ENCODE results near the gene NUDT3.
"Not testable (repeated sequence)": the region's sequence is repeated elsewhere in the genome, so short reads cannot be mapped to it uniquely, and the experiment has no call there.

Gene NUDT3

DNA sequence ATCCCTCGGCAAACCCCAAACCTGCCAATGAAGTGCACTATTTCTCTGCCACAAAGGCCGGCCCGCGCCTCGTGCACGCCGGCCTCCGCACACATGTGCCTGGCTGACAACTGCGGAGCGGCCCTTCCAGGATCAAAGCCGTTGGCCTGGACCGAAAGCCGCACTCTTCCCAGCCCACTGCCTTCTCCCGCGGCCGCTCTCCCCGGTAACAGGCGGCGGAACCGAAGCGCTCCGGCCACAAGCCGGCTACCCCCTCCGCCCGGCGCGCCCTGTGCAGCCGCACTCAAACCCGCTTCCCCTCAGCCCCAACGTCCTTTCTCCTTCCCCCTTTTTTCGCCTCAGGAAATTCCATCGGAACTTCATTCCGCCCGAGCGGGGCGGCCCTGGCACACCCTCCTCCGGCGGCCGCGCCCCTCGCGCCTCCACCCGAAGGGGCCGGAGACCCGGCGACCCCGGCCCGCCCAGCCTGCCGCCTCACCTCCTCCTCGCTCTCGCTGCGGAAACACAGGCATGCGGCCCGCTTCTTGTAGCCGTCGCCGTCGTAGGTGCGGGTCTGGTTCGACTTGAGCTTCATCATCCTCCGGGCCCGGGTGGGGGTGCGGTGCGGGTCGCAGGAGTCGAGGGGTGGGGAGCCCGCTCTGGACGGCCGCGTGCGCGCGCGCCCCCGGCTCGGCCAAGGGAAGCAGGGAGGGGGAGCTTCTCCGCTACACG, 528 bp downstream of the NUDT3 start:
- no peak for FAIRE-seq

DNA sequence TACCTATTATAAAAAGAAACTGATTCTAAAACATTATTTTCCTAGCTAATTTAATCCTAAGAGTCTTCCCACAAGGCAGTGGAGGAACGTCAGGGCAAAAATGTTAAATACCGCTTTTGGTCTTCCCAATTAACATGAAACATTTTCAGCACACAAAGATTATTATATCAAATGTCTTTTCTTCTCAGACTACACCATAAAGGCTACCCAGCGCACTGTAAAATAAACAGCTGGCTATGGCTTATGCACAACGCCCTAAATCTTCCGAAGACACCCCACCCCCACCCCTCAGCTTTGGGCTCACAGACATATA, 1.0 kb downstream of the NUDT3 start:
- no peak for FAIRE-seq

DNA sequence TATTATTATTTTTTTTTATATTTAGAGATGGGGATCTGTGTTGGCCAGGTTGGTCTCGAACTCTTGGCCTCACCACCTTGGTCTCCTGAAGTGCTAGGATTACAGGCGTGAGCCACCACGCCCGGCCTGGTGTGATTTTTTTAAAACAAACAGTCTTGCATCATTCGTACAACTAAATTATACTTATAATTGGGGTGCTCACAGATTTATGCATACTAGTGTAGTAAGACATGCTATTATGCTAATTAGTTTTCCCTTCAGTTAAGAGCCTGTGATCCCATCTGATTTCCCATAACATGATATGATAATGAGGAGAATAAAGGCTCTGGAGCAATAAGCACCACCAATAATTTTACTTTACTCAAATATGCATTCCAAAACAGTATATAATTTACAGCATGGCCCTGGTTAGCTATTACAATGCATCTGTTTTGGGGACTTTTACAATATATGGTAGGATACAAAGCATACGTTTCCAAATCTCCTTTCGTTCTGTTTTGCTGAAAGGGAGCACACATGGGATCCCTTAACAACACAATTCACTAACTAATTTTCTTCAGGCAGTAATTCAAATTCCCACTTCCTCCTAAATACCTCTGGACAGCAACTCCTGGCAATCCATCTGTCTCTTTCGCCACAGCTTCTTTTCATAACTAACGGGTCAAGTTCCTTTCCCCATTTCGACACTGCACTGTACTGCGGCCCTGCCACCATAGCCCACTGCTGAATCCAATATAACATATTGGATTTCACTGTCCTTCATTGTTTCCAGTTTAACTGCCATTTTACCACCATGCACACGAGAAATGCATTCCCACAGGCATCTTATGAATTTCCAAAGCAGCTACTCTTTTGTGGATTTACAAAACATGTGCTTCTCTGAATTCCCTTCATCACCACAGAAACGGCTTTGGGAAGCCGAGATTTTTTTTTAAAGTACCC, 1.7 kb downstream of the NUDT3 start:
- FAIRE-seq: no peak

DNA sequence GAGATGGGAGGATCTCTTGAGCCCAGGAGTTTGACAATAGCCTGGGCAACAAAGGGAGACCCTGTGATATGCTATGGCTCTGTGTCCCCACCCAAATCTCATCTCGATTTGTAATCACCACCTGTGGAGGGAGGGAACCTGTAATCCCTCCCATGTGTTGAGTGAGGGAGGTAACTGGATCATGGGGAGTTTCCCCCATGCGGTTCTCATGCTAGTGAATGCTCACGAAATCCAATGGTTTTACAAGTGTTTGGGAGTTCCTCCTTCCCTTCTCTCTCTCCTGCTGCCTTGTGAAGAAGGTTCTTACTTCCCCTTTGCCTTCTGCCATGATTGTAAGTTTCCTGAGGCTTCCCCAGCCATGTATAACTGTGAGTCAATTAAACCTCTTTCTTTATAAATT, 3.4 kb downstream of the NUDT3 start:
- FAIRE-seq: no peak

DNA sequence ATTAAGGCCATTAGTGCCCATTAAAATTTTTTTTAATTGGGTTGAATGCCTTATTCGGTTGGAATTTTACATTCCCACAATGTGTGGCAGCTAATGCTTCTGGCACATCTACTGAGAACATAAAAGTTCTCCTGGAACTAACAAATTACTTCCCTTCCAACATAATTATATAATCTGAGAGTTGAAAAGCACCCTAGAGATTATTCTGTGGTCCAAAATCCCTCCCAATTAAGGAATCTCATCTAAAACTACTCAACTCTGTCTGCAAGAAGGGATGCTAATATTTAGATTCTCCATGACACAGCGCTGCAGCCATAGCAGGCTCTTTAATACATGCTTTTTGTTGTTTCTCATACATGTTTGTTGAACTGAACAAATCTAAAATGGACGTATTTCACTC, 4.0 kb downstream of the NUDT3 start:
- FAIRE-seq: no peak

DNA sequence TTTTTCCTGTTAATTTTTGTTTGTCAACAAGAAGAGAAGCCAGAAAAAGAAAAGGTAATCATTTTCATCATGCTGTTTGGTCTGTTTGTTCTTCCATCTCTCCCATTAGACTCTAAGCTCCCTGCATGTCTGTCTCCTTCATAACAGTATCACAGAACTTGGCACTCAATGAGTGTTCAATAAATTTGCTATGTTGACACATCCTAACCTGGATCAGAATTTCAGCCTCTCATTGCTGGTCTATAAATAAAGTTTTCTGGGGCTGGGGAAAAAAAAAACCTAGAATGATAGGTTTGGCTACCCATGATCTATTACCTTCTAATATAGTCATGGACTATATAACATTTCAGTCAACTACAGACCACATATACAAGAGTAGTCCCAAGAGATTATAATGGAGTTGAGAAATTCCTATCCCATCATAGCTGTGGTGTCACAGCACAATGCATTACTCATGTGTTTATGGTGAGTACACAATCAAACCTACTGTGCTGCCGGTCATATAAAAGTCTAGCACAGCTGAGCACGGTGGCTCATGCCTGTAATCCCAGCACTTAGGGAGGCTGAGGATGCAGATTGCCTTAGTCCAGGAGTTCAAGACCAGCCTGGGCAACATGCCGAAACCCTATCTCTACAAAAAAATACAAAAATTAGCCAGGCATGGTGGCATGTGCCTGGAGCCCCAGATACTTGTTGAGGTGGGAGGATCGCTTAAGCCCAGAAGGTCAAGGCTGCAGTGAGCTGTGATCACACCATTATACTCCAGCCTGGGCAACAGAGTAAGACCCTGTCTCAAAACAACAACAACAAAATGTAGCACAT, 5.9 kb downstream of the NUDT3 start:
- no peak for FAIRE-seq

DNA sequence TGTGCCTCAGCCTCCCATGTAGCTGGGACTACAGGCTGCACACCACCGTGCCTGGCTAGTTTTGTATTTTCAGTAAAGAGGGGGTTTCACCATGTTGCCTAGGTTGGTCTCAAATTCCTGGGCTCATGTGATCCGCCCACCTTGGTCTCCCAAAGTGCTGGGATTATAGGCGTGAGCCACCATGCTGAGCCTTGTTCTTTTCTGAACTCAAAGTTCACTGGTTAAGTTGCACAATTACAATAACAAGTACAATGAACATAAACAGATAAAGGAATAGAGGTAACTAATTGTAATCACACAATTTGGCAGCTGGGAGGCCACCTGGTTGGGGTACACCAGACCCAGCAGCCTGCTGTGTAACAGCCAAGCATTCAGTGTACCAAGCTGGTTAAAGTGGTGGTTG, 6.7 kb downstream of the NUDT3 start:
- no peak for FAIRE-seq

DNA sequence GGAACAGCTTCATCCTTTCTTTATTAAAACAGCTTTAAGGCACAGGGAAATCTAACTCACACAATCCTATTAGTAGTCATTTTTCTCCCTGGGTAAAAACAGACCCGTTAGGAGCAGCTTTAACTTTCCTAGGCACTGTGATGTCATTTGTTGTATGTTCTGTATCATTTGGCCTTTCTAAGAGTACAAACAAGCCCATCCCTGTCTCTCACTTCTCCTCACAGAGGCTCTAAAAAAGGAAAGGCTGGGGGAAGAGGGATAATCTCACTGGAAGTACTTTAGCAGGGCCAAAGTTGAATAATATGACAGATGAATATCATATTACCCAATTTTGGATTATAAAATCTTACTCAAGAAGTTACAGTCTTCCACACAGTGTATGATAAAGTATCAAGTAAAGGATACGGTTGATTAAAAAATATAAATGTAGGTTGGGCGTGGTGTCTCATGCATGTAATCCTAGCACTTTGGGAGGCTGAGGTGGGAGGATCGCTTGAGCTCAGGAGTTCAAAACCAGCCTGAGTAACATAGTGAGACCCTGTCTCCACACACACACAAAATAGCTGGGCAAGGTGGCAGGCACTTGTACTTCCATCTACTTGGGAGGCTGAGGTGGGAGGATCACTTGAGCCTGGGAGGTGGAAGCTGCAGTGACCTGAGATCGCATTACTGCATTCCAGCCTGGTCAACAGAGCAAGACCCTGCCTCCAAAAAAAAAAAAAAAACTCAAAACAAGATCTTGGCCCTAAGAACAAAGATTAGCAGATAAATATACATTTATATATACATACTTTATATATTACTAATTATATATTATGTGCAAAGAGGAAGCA, 7.9 kb downstream of the NUDT3 start:
- FAIRE-seq: no peak

DNA sequence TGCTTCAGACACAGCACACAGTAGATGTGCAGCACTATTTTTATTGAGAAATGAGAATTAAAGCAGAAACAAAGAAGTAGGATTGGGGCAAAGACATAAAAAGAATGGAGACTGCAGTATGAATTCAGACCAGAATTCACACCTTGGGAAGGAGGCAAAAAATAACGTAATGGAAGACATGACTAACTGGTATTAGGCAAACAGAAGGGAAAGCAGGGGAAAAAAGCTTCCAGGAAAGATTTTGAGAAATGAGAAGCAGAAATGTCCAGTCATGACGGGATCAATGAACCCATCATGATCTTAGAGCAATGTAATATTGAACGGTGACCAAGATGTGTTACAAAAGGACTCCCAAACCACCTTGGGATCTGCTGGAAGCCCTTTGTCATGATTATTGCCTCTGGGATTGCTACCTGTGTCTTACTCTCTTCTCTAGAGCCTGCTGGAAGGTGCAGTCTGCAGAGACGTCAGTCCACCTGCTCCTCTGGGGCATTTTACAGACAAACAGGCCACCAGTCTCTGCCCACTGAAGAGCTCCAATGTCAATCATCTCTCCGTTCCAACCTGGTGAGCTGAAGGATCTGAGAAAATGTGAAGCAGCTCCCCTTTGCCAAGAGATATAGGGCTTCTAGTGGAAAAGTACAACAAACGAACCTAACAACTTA, 8.7 kb downstream of the NUDT3 start:
- no peak for FAIRE-seq

DNA sequence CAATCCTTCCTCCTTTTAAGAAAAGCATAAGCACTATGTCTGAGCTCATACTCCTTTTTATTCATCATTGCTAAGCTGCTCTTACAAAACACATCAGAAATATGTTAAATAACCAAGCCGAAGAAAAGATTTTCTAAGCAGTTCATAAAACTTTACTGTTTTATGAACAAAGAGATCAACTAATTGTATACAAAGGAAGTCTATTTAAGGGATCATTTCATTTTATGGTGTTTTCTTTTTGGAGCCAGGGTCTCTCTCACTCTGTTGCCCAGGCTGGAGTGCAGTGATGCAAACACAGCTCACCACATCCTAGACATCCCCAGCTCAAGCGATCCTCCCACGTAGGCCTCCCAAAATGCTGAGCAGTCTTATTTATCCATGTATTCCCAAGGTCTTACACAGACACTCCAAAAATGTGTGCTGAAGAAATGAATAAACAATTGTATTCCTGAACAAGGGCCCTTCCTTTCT, 9.3 kb downstream of the NUDT3 start:
- FAIRE-seq: no peak

DNA sequence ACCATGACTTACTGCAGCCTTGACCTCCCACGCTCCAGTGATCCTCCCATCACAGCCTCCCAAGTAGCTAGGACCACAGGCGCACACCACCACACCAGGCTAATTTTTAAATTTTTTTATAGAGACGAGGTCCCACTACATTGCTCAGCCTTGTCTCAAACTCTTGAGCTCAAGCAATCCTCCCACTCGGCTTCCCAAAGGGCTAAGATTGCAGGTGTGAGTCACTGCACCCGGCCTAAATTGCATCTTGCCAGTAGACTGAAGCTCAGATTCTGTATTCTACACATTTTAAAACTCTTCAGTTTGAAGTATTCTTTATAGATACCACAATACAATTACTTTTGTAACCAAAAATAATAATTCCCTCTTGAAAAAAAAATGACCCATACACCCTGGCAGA, 11.4 kb downstream of the NUDT3 start:
- FAIRE-seq: no peak

DNA sequence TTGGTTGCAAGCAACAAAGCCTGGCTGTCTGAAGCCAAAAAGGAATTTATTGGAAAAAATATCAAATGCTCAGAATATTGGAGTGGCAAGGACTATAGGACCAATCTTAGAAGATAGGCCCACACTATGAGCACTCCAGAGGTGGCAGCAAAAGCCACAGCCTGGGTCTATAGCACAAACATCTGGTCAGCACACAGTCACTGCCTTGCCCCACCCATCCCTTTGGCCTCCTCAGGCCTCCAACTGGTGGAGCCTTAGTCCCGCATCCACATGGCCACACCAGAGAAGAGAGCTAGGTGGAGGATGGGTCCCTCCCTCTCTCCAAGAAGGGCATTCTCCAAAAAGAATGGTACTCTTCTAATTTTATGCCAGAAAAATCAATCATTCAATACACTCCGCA, 14.0 kb downstream of the NUDT3 start:
- no peak for FAIRE-seq

DNA sequence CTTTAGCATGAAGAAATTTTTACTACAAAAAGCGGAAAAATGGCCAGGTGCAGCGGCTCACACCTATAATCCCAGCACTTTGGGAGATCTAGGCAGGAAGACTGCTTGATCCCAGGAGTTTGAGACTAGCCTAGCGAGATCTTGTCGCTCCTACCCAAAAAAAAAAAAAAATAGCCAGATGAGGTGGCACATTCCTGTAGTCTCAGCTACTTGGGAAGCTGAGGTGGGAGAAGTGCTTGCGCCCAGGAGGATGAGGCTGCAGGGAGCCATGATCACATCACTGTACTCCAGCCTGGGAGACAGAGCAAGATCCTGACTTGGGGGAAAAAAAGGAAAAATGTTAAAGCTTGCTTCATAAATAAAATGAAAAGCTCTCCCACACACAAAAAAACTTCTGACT, 14.5 kb downstream of the NUDT3 start:
- FAIRE-seq: no peak

DNA sequence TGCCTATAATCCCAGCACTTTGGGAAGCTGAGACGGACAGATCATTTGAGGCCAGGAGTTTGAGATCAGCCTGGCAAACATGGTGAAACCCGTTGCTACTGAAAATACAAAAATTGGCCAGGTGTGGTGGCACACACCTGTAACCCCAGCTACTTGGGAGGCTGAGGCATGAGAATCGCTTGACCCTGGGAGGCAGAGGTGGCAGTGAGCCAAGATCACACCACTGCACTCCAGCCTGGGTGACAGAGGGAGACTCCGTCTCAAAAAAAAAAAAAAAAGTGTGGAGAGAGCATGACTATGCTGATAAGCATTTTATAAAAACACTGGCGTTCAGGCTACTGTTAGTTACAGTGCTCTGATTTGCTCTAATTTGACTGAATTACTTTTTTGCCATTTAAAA, 14.9 kb downstream of the NUDT3 start:
- not testable (repeated sequence) for FAIRE-seq

DNA sequence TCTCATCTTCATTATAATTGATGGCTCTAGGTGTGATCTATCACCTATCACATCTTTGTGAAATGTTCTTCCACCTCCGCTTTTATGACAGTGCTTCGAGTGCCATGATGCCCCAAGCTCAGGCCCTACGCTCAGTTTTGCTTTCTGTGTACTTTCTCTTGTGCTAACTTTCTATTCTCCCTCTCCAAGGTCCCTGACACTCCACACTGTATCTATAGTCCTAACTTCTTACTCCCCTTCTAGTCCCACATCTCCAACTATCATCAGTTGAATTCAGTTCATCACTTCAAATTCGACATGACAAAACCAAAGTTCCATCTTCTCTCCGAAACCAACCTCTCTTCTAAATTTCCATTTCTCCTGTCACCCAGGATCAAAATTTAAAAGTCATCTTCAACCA, 16.6 kb downstream of the NUDT3 start:
- FAIRE-seq: no peak

DNA sequence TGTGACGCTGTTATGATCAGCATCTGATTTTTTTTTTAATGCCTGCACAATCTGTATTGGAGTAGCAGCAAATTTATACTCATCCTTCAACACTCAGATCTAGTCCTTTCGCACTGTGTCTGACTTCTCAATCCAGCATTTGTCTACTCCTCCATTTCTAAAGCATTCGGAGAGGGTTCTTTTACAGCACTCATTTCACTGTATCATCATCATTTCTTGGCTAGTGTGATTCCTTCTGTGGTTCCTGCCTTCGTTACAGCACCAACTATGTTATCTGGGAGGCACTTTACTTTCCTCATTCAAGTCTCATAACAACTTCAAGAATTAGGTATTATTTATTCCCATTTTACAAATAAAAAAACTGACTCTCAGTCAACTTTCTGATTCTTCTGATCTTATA, 18.0 kb downstream of the NUDT3 start:
- no peak for FAIRE-seq

DNA sequence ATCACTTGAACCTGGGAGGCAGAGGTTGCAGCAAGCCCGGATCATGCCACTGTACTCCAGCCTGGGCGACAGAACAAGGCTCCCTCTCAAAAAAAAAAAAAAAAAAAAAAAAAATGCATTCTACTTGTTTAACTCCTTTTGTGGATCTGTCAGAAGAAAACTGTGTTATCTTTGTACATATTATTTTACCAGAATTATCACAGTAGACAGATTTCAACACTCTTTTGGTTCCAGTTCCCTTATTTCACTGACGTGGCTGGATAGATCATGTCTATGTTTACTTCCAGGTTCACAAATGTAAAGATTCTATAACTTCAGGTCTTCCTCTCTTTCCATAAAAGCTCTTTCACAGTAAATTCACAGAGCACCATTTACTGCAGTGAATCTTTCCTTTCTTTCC, 18.4 kb downstream of the NUDT3 start:
- no peak for FAIRE-seq

DNA sequence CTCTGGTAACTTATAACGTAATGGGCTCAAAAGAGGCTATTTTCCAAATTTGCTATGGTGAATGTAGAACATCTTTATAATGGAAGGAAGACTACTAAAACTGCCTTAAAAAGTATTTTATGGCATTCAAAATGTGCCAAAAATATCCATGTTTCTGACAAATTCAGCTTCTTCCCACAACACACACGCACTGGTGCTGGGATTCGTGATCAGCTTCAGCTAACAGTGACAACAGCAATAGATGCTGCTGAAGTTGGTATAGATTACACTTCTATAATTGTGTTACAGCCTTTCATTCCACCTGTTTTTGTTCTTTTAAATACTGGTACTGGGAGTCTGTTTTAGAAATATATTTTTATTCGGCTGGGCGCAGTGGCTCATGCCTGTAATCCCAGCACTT, 19.0 kb downstream of the NUDT3 start:
- FAIRE-seq: no peak

DNA sequence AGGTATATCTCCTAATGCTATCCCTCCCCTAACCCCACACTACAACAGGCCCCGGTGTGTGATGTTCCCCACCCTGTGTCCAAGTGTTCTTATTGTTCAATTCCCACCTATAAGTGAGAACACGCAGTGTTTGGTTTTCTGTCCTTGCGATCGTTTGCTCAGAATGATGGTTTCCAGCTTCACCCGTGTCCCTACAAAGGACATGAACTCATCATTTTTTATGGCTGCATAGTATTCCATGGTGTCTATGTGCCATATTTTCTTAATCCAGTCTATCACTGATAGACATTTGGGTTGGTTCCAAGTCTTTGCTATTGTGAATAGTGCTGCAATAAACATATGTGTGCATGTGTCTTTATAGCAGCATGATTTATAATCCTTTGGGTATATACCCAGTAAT, 20.6 kb downstream of the NUDT3 start:
- not testable (repeated sequence) for FAIRE-seq

DNA sequence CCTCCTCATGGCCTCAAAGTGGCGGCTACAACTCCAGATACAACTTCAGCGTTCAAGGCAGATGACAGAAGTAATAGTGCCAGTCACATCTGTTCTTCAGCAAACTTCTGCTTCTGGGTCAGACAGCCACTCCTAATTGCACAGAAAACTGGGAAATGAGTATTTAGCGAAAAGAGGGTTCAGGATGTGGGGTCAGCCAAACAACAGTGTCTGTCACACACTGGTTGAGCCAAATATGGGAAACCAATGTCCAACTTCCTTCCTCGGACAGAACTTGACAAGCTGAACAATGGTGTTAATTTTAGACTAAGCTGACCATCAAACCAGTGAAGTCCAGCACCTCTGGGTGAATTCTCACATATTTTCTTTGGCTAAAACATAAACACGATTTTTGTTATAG, 22.1 kb downstream of the NUDT3 start:
- no peak for FAIRE-seq

DNA sequence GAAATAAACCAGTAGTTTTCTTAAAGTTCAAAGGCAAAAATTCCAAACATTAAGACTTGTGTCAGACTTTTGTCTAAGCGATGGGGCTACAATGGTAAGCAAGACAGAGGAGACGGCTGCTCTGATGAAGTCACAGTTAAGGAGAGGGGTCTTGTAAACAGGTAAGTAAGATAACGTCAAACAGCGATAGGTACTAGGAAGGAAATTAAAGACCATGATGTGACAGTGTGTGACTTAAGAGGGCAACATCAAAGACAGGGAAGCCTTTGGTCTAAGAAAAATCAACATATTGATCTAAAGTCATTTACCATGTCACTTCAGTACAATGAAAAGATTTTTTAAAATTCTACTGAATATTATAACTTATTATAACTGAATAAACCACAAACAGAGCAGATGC, 23.1 kb downstream of the NUDT3 start:
- no peak for FAIRE-seq

DNA sequence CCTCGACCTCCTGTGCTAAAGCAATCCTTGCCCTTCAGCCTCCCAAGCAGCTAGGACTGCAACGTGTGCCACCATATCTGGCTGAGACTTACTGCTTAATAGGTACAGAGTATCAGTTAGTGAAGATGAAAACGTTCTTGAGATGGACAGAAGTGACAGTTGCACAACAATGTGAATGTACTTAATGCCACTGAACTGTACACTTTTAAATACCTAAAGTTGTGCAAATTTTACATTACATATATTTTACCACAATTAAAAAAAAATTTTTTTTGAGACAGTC, 25.9 kb downstream of the NUDT3 start:
- no peak for FAIRE-seq

Measured in A204.1 (cell line).